Left forelimb (tissue), 1 donor: ENCODE data around the gene FOXA1.

Source experiments
- DNase-seq: peaks from one replicate; pipeline ENCODE4 v3.0.0-alpha.2; 2018; ENCODE audit warnings: low spot score

FOXA1 gene

GRCh38 chr14:37602605-37603453, 7.8 kb upstream of the FOXA1 start:
- DNase-seq = no peak

GRCh38 chr14:37601865-37602264, 6.8 kb upstream of the FOXA1 start:
- DNase-seq = no peak

- DNase-seq = no peak
Measured at GRCh38 chr14:37600880-37601741, 6.1 kb upstream of the FOXA1 start.

- DNase-seq = no peak
Measured at GRCh38 chr14:37599507-37600368, 4.7 kb upstream of the FOXA1 start.

- no peak for DNase-seq
Measured at GRCh38 chr14:37598747-37599506, 3.9 kb upstream of the FOXA1 start.

- DNase-seq = no peak
Measured at GRCh38 chr14:37597914-37598746, 3.1 kb upstream of the FOXA1 start.

- no peak for DNase-seq
Measured at GRCh38 chr14:37597538-37597913, 2.5 kb upstream of the FOXA1 start.

GRCh38 chr14:37596790-37597472, 1.9 kb upstream of the FOXA1 start:
- DNase-seq = no peak

- DNase-seq = peak; percentile 72
Measured at GRCh38 chr14:37595809-37596621, 966 bp upstream of the FOXA1 start.

GRCh38 chr14:37594238-37594970, 645 bp downstream of the FOXA1 start:
- DNase-seq = peak; percentile 70

GRCh38 chr14:37593511-37594237, 1.4 kb downstream of the FOXA1 start:
- no peak for DNase-seq

GRCh38 chr14:37592482-37593408, 2.3 kb downstream of the FOXA1 start:
- DNase-seq = no peak

GRCh38 chr14:37591941-37592481, 3.0 kb downstream of the FOXA1 start:
- DNase-seq = no peak

- DNase-seq = no peak
Measured at GRCh38 chr14:37591311-37591940, 3.6 kb downstream of the FOXA1 start.

GRCh38 chr14:37590428-37591139, 4.5 kb downstream of the FOXA1 start:
- DNase-seq = no peak
